Heart left ventricle (tissue), 13 donors: Measurements from ENCODE around the gene UGT1A7.

Experiments used
- POLR2A ChIP-seq, 2 donors: fragments of 450-650 bp; IDR thresholded peaks; one replicate each; pipeline ENCODE4 v1.6.1; 2017; ENCODE audit warnings: antibody characterized with exemption in 2 of 2, mild to moderate bottlenecking in 2 of 2, moderate library complexity in 2 of 2
- TF ChIP-seq, protein P1 (sequence below), 12 donors: fragments of 200-600 bp; sonication (generic) in 4 of 12; IDR thresholded peaks; one replicate each; pipeline versions ENCODE4 v1.5.0 to v1.8.0; 2018 to 2022; ENCODE audit warnings: antibody characterized with exemption in 12 of 12, mild to moderate bottlenecking in 5 of 12
- donor health status: ischemic (EF 13 %, LVEDD 7.1; RV severe dilation, severe dysfunction).
- donor health status: DM: no; HTN: yes; CAD: no.
- donor health status: DM: no; HTN: no; CAD: no.
- donor health status: ischemic (EF 25% LVEDD 6.9; RV normal size, moderate dysfunction).
- donor health status: ischemic (EF 25% LVEDD 5.7; RV mildly dilated, moderate dysfunction).
- donor health status: ischemic (EF 35%, LVEDD 5.7; RV mildly dilated, moderate dysfunction).
- donor health status: nonischemic (EF 11% LVEDD 7.7; RV severe dilation, severe dysfunction).
- donor health status: DM: yes; HTN: yes; CAD: no.
- donor health status: PGD.
- donor health status: ischemic (EF 29% LVEDD 5.4; RV normal size, mild dysfunction).
- donor health status: nonischemic (EF 23%, LVEDD 6.1; RV moderate dilation, normal function).

DNA sequence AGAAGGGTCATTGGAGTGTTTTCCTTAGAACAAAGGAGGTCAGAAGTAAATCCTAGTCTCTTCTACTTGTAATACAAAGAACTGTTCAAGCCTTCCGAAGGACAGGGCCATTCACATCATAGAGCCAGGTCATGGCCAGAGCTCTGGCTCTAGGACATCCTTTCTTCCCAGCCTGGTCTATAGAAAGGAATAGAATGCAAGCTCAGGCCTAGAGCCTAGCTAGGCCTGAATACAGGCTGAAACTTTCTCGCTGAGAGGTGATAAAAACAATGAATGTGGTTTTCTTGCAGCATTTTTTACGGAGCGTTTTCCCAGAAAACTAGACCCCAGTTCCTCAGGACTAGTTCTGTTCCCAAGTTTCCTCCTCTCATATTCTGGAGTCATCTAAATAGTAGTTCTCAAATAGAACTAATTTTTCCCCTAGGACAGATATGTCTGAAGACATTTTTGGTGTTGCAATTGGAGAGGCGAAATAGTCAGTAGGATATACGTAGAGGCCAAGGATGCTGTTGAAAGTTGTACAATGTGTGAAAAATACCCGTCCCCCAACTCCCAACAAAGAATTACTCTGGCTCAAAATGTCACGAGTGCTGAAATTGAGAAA lies 17.8 kb downstream of the UGT1A7 start:
- TF ChIP-seq, protein P1, sequence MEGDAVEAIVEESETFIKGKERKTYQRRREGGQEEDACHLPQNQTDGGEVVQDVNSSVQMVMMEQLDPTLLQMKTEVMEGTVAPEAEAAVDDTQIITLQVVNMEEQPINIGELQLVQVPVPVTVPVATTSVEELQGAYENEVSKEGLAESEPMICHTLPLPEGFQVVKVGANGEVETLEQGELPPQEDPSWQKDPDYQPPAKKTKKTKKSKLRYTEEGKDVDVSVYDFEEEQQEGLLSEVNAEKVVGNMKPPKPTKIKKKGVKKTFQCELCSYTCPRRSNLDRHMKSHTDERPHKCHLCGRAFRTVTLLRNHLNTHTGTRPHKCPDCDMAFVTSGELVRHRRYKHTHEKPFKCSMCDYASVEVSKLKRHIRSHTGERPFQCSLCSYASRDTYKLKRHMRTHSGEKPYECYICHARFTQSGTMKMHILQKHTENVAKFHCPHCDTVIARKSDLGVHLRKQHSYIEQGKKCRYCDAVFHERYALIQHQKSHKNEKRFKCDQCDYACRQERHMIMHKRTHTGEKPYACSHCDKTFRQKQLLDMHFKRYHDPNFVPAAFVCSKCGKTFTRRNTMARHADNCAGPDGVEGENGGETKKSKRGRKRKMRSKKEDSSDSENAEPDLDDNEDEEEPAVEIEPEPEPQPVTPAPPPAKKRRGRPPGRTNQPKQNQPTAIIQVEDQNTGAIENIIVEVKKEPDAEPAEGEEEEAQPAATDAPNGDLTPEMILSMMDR (IDR thresholded peaks at IDR 0.05), result no peak
- no peak for TF ChIP-seq POLR2A (IDR thresholded peaks at IDR 0.05)
